GM18517 (cell line): ENCODE results near the gene CCND1.

ENCODE experiments used
- ATAC-seq: cut with Tn5 transposase; IDR thresholded peaks from one replicate; pipeline ENCODE4 v1.9.1; 2021; ENCODE audit warnings: mild to moderate bottlenecking, moderate library complexity; ENCODE audit not compliant: unreplicated experiment

Gene CCND1

GRCh38 chr11:69640260-69640994 lies 529 bp upstream of the CCND1 start:
- no peak for ATAC-seq

GRCh38 chr11:69641681-69642548 lies 959 bp downstream of the CCND1 start:
- ATAC-seq, result no peak

GRCh38 chr11:69642549-69642912 lies 1.6 kb downstream of the CCND1 start:
- no peak for ATAC-seq

- peak; percentile 55 for ATAC-seq
Measured at GRCh38 chr11:69642913-69643632, 2.1 kb downstream of the CCND1 start.

- no peak for ATAC-seq
Measured at GRCh38 chr11:69643646-69644045, 2.7 kb downstream of the CCND1 start.

- no peak for ATAC-seq
Measured at GRCh38 chr11:69644071-69644961, 3.4 kb downstream of the CCND1 start.

GRCh38 chr11:69644962-69645675 lies 4.2 kb downstream of the CCND1 start:
- no peak for ATAC-seq

- no peak for ATAC-seq
Measured at GRCh38 chr11:69645801-69646492, 5.0 kb downstream of the CCND1 start.

GRCh38 chr11:69646493-69647389 lies 5.8 kb downstream of the CCND1 start:
- ATAC-seq, result no peak

- ATAC-seq, result no peak
Measured at GRCh38 chr11:69647390-69647748, 6.4 kb downstream of the CCND1 start.

- no peak for ATAC-seq
Measured at GRCh38 chr11:69647761-69648497, 7.0 kb downstream of the CCND1 start.

- no peak for ATAC-seq
Measured at GRCh38 chr11:69648679-69649575, 8.0 kb downstream of the CCND1 start.

- no peak for ATAC-seq
Measured at GRCh38 chr11:69649576-69649900, 8.6 kb downstream of the CCND1 start.

GRCh38 chr11:69650081-69650831 lies 9.3 kb downstream of the CCND1 start:
- ATAC-seq, result no peak

- no peak for ATAC-seq
Measured at GRCh38 chr11:69650832-69651344, 9.9 kb downstream of the CCND1 start.
